ENCODE results near the gene IGSF21. TPM values are rescaled to one million over a fixed set of nuclear protein-coding genes. Genes with fewer than 3 reads are reported as not detected.

IGSF21 gene
- total RNA-seq, 2 donors from 2014 or later = not detected

GRCh38 chr1:18282851-18283600, 175.4 kb downstream of the IGSF21 start:
- H3K4me3 Mint-ChIP-seq = no peak overlapping the region
- H3K4me1 Mint-ChIP-seq (ENCODE audit: low read depth in 2 of 2) = peaks cover 0 to 3% of the 10 kb centered on the region in 2 donors
- DNase-seq (ENCODE audit: low spot score) = no peak
- no peak for ATAC-seq
- H3K36me3 Mint-ChIP-seq = no peaks in the 10 kb centered on the region
- no peak overlapping the region for H3K27ac Mint-ChIP-seq
- peaks cover 24 to 37% of the 10 kb centered on the region in 2 donors for H3K27me3 Mint-ChIP-seq
- H3K9me3 Mint-ChIP-seq = no peaks in the 10 kb centered on the region

GRCh38 chr1:18283601-18284385, 176.2 kb downstream of the IGSF21 start:
- H3K27ac Mint-ChIP-seq = no peak overlapping the region
- H3K4me1 Mint-ChIP-seq (ENCODE audit: low read depth in 2 of 2) = peaks cover 0 to 3% of the 10 kb centered on the region in 2 donors
- peaks cover 25 to 37% of the 10 kb centered on the region in 2 donors for H3K27me3 Mint-ChIP-seq
- ATAC-seq (no peak), DNase-seq (ENCODE audit: low spot score) (no peak)
- H3K36me3 Mint-ChIP-seq = no peaks in the 10 kb centered on the region
- no peak overlapping the region for H3K4me3 Mint-ChIP-seq
- no peaks in the 10 kb centered on the region for H3K9me3 Mint-ChIP-seq

- no peaks in the 10 kb centered on the region for H3K36me3 Mint-ChIP-seq
- H3K4me1 Mint-ChIP-seq (ENCODE audit: low read depth in 2 of 2) = peaks cover 0 to 3% of the 10 kb centered on the region in 2 donors
- H3K27me3 Mint-ChIP-seq = peaks cover 25 to 31% of the 10 kb centered on the region in 2 donors
- ATAC-seq = no peak
- no peak overlapping the region for H3K27ac Mint-ChIP-seq
- no peak overlapping the region for H3K4me3 Mint-ChIP-seq
- no peaks in the 10 kb centered on the region for H3K9me3 Mint-ChIP-seq
- no peak for DNase-seq (ENCODE audit: low spot score)
Observed at GRCh38 chr1:18284805-18285537, 177.4 kb downstream of the IGSF21 start.

GRCh38 chr1:18285538-18285924, 177.9 kb downstream of the IGSF21 start:
- H3K36me3 Mint-ChIP-seq = no peaks in the 10 kb centered on the region
- H3K27me3 Mint-ChIP-seq = peaks cover 23 to 31% of the 10 kb centered on the region in 2 donors
- no peak for DNase-seq (ENCODE audit: low spot score)
- no peak for ATAC-seq
- no peak overlapping the region for H3K27ac Mint-ChIP-seq
- H3K4me1 Mint-ChIP-seq (ENCODE audit: low read depth in 2 of 2) = peaks cover 0 to 3% of the 10 kb centered on the region in 2 donors
- H3K9me3 Mint-ChIP-seq = no peaks in the 10 kb centered on the region
- H3K4me3 Mint-ChIP-seq = no peak overlapping the region

GRCh38 chr1:18288722-18289121, 181.1 kb downstream of the IGSF21 start:
- DNase-seq (ENCODE audit: low spot score) (no peak), ATAC-seq (no peak)
- no peak overlapping the region for H3K4me3 Mint-ChIP-seq
- H3K27me3 Mint-ChIP-seq = peaks cover 11 to 16% of the 10 kb centered on the region in 2 donors
- no peak overlapping the region for H3K27ac Mint-ChIP-seq
- H3K9me3 Mint-ChIP-seq = no peaks in the 10 kb centered on the region
- H3K4me1 Mint-ChIP-seq (ENCODE audit: low read depth in 2 of 2) = no peaks in the 10 kb centered on the region
- H3K36me3 Mint-ChIP-seq = no peaks in the 10 kb centered on the region

GRCh38 chr1:18289597-18289996, 182.0 kb downstream of the IGSF21 start:
- H3K27me3 Mint-ChIP-seq = peaks cover 9 to 19% of the 10 kb centered on the region in 2 donors
- H3K9me3 Mint-ChIP-seq = no peaks in the 10 kb centered on the region
- ATAC-seq (no peak), DNase-seq (ENCODE audit: low spot score) (no peak)
- no peaks in the 10 kb centered on the region for H3K4me1 Mint-ChIP-seq (ENCODE audit: low read depth in 2 of 2)
- H3K4me3 Mint-ChIP-seq = no peak overlapping the region
- no peaks in the 10 kb centered on the region for H3K36me3 Mint-ChIP-seq
- no peak overlapping the region for H3K27ac Mint-ChIP-seq

GRCh38 chr1:18290740-18291412, 183.3 kb downstream of the IGSF21 start:
- H3K36me3 Mint-ChIP-seq = no peaks in the 10 kb centered on the region
- peaks cover 12 to 21% of the 10 kb centered on the region in 2 donors for H3K27me3 Mint-ChIP-seq
- no peak overlapping the region for H3K4me3 Mint-ChIP-seq
- H3K9me3 Mint-ChIP-seq = no peaks in the 10 kb centered on the region
- H3K4me1 Mint-ChIP-seq (ENCODE audit: low read depth in 2 of 2) = no peaks in the 10 kb centered on the region
- no peak overlapping the region for H3K27ac Mint-ChIP-seq
- DNase-seq (ENCODE audit: low spot score) (no peak), ATAC-seq (no peak)

- H3K27me3 Mint-ChIP-seq = peaks cover 15 to 27% of the 10 kb centered on the region in 2 donors
- no peak overlapping the region for H3K27ac Mint-ChIP-seq
Observed at GRCh38 chr1:18292531-18292930, 184.9 kb downstream of the IGSF21 start.

GRCh38 chr1:18293291-18293690, 185.7 kb downstream of the IGSF21 start:
- H3K9me3 Mint-ChIP-seq = no peaks in the 10 kb centered on the region
- peaks cover 21 to 31% of the 10 kb centered on the region in 2 donors for H3K27me3 Mint-ChIP-seq
- ATAC-seq (no peak), DNase-seq (ENCODE audit: low spot score) (no peak)
- H3K4me3 Mint-ChIP-seq = no peak overlapping the region
- no peaks in the 10 kb centered on the region for H3K36me3 Mint-ChIP-seq
- no peaks in the 10 kb centered on the region for H3K4me1 Mint-ChIP-seq (ENCODE audit: low read depth in 2 of 2)
- H3K27ac Mint-ChIP-seq = no peak overlapping the region

More at GRCh38 chr1:18292531-18292930, 184.9 kb downstream of the IGSF21 start:
- Mint-ChIP-seq H3K9me3 (no peaks in the 10 kb centered on the region), H3K4me3 (no peak overlapping the region), H3K36me3 (no peaks in the 10 kb centered on the region), H3K4me1 (ENCODE audit: low read depth in 2 of 2) (no peaks in the 10 kb centered on the region)
- no peak for DNase-seq (ENCODE audit: low spot score)
- ATAC-seq = no peak

GRCh38 chr1:18294437-18295176, 187.0 kb downstream of the IGSF21 start:
- Mint-ChIP-seq H3K27ac (no peak overlapping the region), H3K27me3 (peaks cover 28 to 31% of the 10 kb centered on the region in 2 donors), H3K36me3 (no peaks in the 10 kb centered on the region), H3K4me1 (ENCODE audit: low read depth in 2 of 2) (no peaks in the 10 kb centered on the region), H3K9me3 (no peaks in the 10 kb centered on the region), H3K4me3 (no peak overlapping the region)
- DNase-seq (ENCODE audit: low spot score) (no peak), ATAC-seq (no peak)

GRCh38 chr1:18297896-18298648, 190.5 kb downstream of the IGSF21 start:
- Mint-ChIP-seq H3K9me3 (no peaks in the 10 kb centered on the region), H3K27me3 (peaks cover 27 to 36% of the 10 kb centered on the region in 2 donors), H3K36me3 (no peaks in the 10 kb centered on the region), H3K27ac (no peak overlapping the region), H3K4me1 (ENCODE audit: low read depth in 2 of 2) (no peaks in the 10 kb centered on the region), H3K4me3 (no peak overlapping the region)
- DNase-seq (ENCODE audit: low spot score) (no peak), ATAC-seq (no peak)
